ENCODE results near the gene SMC2.

DNA sequence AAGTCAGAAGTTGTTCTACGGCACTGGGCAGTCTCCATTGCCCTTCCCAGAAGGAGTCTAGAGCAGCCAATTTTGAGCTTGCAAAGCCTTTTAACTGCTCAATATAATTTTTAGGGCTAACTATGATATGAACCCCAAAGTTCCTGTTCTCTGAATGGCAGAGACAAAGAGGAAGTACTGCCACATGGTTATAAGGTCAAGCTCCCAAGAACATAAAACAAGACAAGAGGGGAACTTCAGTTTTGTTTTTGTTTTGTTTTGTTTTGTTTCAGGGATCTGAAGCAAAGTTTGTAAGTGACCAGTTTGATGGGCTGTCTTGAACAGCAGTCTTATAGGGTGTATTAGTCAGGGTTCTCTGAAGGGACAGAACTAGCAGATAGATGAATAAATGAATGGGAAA, 11.9 kb upstream of the SMC2 start:
- TF ChIP-seq EZH2phosphoT487 (IDR thresholded peaks at IDR 0.05; ENCODE audit: borderline replicate concordance, low read length) = no peak
- TF ChIP-seq, protein P1, sequence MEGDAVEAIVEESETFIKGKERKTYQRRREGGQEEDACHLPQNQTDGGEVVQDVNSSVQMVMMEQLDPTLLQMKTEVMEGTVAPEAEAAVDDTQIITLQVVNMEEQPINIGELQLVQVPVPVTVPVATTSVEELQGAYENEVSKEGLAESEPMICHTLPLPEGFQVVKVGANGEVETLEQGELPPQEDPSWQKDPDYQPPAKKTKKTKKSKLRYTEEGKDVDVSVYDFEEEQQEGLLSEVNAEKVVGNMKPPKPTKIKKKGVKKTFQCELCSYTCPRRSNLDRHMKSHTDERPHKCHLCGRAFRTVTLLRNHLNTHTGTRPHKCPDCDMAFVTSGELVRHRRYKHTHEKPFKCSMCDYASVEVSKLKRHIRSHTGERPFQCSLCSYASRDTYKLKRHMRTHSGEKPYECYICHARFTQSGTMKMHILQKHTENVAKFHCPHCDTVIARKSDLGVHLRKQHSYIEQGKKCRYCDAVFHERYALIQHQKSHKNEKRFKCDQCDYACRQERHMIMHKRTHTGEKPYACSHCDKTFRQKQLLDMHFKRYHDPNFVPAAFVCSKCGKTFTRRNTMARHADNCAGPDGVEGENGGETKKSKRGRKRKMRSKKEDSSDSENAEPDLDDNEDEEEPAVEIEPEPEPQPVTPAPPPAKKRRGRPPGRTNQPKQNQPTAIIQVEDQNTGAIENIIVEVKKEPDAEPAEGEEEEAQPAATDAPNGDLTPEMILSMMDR (IDR thresholded peaks at IDR 0.05; ENCODE audit: low read depth, low read length, poor library complexity, severe bottlenecking) = no peak
